GM12878 (cell line): ENCODE measurements around the gene NUTM1. TPM values are rescaled to one million over a fixed set of nuclear protein-coding genes. Genes with fewer than 3 reads are reported as not detected.

Experiments used
- CHD1 ChIP-seq: IDR thresholded peaks from 2 replicates; pipeline ENCODE4 v1.6.1; 2012; ENCODE audit warnings: low read depth, low read length, improper control_type of control experiment
- EED ChIP-seq: sonication (generic); IDR thresholded peaks from 2 replicates; pipeline ENCODE4 v1.6.1; 2016; ENCODE audit warnings: antibody characterized with exemption, low read depth
- JUNB ChIP-seq: IDR thresholded peaks from 2 replicates; pipeline ENCODE4 v1.6.1; 2016; ENCODE audit warnings: antibody characterized with exemption, mild to moderate bottlenecking
- JUND ChIP-seq: IDR thresholded peaks from 2 replicates; pipeline ENCODE4 v1.6.1; 2012; ENCODE audit warnings: low read depth, mild to moderate bottlenecking, low read length, improper control_type of control experiment, moderate library complexity
- NR2C1 ChIP-seq: fragments of 450-650 bp; IDR thresholded peaks from 2 replicates; pipeline ENCODE4 v1.6.1; 2017; ENCODE audit warnings: antibody characterized with exemption, mild to moderate bottlenecking, moderate library complexity
- NR2C2 ChIP-seq: IDR thresholded peaks from 2 replicates; pipeline ENCODE4 v1.6.1; 2011; ENCODE audit warnings: borderline replicate concordance, low read depth; ENCODE audit not compliant: control insufficient read depth, insufficient read length
- POU2F2 ChIP-seq: IDR thresholded peaks from 3 replicates; pipeline ENCODE4 v1.6.1; 2011; ENCODE audit warnings: low read depth, mild to moderate bottlenecking, low read length, borderline replicate concordance
- SREBF1 ChIP-seq: IDR thresholded peaks from 2 replicates; pipeline ENCODE4 v1.6.1; 2012; ENCODE audit warnings: mild to moderate bottlenecking, low read length
- SREBF2 ChIP-seq: IDR thresholded peaks from 2 replicates; pipeline ENCODE4 v1.6.1; 2012; ENCODE audit warnings: mild to moderate bottlenecking, low read length
- TAF1 ChIP-seq: IDR thresholded peaks from 2 replicates; pipeline ENCODE4 v1.6.1; 2011; ENCODE audit warnings: mild to moderate bottlenecking, low read depth, low read length, borderline replicate concordance
- YY1 ChIP-seq: IDR thresholded peaks from 2 replicates; pipeline ENCODE4 v1.6.1; 2011; ENCODE audit warnings: low read depth, mild to moderate bottlenecking, low read length
- ZNF622 ChIP-seq: fragments of 450-650 bp; IDR thresholded peaks from 2 replicates; pipeline ENCODE4 v1.6.1; 2017; ENCODE audit warnings: mild to moderate bottlenecking, inconsistent platforms
- polyA plus RNA-seq, 11 experiments: library from polyadenylated mRNA; depleted of rRNA in 4 of 11; unstranded in 6 of 11; stranded (reverse) in 5 of 11; fragments of >200 nt; fragmentation: Nextera tagmentation in 4 of 11; fragmentation: Illumina TruSeq in 1 of 11; extraction: Ambion mirVana in 4 of 11; extraction: Trizol in 1 of 11; gene quantifications; 1 replicate in 1 of 11; 2 replicates in 10 of 11; pipeline versions ENCODE4 v1.2.1 to v1.2.3, GENCODE V29; 2011 to 2016; ENCODE audit warnings: inconsistent platforms in 2 of 11, missing spikeins in 2 of 11, low read depth in 1 of 11
- total RNA-seq, 4 experiments: library from RNA; depleted of rRNA in 3 of 4; stranded (reverse); fragments of >200 nt in 3 of 4; fragmentation: Illumina TruSeq in 1 of 4; extraction: Trizol in 1 of 4; gene quantifications; 2 replicates each; pipeline versions ENCODE4 v1.2.1 to v1.2.3, GENCODE V29; 2013 to 2021
- TF ChIP-seq, protein P1 (sequence below): fragments of 450-650 bp; formaldehyde crosslinking; IDR thresholded peaks from 2 replicates; pipeline ENCODE4 v1.4.0; 2020; ENCODE audit warnings: mild to moderate bottlenecking, moderate library complexity
- TF ChIP-seq, protein P2 (sequence below): fragments of 450-650 bp; IDR thresholded peaks from 2 replicates; pipeline ENCODE4 v1.6.1; 2018; ENCODE audit warnings: mild to moderate bottlenecking, low read depth, moderate library complexity; ENCODE audit not compliant: partially characterized antibody
- TF ChIP-seq, protein P3 (sequence below): IDR thresholded peaks from 2 replicates; pipeline ENCODE4 v1.6.1; 2012; ENCODE audit warnings: low read length, inconsistent platforms
- TF ChIP-seq, protein P4 (sequence below): IDR thresholded peaks from 2 replicates; pipeline ENCODE4 v1.6.1; 2012; ENCODE audit warnings: low read depth, low read length, improper control_type of control experiment
- TF ChIP-seq, protein P5 (sequence below): IDR thresholded peaks from 2 replicates; pipeline ENCODE4 v1.6.1; 2012; ENCODE audit warnings: low read depth, low read length, improper control_type of control experiment
- TF ChIP-seq, protein P6 (sequence below): fragments of 150-350 bp; IDR thresholded peaks from 2 replicates; pipeline ENCODE4 v1.6.1; 2014; ENCODE audit warnings: mild to moderate bottlenecking, low read depth, low read length

Gene NUTM1
- total and polyA plus RNA-seq, 10 of the 15 experiments (the other 5 are each of a cell fraction or from before 2014, with no cell fraction given) = under 0.01 to 0.05 TPM; not detected in 8

DNA sequence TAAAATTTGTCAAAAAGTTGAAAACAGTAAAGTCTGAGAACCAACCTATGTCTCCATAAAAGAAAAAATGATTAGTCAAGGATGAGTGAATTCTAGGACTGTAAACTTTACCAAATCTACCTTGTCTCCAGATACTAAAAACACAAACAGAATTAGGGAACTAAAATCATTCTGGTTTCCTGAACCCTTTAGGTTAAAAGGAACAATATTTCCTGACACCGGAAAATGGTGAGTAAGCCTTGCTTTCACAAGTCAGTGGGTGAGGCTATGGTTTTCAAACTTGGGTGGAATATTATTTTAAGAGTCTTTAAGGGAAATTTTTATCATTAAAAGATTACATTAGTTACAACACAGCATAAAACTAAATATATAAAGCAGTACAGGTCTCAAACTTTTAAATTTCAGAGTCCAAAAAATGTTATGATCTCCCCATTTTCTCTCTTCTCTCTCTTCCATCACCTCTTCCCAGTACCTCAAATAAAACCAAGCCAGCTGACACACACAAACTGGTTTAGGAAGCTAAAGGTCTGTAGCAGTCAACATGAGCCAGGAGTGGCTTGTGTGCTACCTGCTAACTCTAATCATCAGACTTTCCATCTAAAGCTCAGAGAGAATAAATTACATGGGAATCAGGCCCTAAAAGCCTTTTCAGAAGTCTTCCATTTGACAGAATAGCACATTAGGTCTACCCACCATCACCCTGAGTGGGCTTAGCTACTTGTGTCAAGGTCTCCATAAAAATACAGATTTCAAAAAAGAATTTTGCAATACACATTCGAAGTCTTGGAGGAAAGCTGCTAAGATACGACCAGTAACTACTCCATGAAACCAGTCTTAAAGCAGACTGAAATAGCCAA lies 7.7 kb upstream of the NUTM1 start (continued):
- TF ChIP-seq SREBF1 = no peak
- TF ChIP-seq SREBF2 = no peak
- TF ChIP-seq, protein P1, sequence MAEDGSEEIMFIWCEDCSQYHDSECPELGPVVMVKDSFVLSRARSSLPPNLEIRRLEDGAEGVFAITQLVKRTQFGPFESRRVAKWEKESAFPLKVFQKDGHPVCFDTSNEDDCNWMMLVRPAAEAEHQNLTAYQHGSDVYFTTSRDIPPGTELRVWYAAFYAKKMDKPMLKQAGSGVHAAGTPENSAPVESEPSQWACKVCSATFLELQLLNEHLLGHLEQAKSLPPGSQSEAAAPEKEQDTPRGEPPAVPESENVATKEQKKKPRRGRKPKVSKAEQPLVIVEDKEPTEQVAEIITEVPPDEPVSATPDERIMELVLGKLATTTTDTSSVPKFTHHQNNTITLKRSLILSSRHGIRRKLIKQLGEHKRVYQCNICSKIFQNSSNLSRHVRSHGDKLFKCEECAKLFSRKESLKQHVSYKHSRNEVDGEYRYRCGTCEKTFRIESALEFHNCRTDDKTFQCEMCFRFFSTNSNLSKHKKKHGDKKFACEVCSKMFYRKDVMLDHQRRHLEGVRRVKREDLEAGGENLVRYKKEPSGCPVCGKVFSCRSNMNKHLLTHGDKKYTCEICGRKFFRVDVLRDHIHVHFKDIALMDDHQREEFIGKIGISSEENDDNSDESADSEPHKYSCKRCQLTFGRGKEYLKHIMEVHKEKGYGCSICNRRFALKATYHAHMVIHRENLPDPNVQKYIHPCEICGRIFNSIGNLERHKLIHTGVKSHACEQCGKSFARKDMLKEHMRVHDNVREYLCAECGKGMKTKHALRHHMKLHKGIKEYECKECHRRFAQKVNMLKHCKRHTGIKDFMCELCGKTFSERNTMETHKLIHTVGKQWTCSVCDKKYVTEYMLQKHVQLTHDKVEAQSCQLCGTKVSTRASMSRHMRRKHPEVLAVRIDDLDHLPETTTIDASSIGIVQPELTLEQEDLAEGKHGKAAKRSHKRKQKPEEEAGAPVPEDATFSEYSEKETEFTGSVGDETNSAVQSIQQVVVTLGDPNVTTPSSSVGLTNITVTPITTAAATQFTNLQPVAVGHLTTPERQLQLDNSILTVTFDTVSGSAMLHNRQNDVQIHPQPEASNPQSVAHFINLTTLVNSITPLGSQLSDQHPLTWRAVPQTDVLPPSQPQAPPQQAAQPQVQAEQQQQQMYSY (CRISPR knock-in tag) = no peak
- TF ChIP-seq EED = 0 out of 2 replicates have a peak, but pooled peaks have one; percentile 43
- TF ChIP-seq, protein P2, sequence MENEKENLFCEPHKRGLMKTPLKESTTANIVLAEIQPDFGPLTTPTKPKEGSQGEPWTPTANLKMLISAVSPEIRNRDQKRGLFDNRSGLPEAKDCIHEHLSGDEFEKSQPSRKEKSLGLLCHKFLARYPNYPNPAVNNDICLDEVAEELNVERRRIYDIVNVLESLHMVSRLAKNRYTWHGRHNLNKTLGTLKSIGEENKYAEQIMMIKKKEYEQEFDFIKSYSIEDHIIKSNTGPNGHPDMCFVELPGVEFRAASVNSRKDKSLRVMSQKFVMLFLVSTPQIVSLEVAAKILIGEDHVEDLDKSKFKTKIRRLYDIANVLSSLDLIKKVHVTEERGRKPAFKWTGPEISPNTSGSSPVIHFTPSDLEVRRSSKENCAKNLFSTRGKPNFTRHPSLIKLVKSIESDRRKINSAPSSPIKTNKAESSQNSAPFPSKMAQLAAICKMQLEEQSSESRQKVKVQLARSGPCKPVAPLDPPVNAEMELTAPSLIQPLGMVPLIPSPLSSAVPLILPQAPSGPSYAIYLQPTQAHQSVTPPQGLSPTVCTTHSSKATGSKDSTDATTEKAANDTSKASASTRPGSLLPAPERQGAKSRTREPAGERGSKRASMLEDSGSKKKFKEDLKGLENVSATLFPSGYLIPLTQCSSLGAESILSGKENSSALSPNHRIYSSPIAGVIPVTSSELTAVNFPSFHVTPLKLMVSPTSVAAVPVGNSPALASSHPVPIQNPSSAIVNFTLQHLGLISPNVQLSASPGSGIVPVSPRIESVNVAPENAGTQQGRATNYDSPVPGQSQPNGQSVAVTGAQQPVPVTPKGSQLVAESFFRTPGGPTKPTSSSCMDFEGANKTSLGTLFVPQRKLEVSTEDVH = no peak
- TF ChIP-seq, protein P3, sequence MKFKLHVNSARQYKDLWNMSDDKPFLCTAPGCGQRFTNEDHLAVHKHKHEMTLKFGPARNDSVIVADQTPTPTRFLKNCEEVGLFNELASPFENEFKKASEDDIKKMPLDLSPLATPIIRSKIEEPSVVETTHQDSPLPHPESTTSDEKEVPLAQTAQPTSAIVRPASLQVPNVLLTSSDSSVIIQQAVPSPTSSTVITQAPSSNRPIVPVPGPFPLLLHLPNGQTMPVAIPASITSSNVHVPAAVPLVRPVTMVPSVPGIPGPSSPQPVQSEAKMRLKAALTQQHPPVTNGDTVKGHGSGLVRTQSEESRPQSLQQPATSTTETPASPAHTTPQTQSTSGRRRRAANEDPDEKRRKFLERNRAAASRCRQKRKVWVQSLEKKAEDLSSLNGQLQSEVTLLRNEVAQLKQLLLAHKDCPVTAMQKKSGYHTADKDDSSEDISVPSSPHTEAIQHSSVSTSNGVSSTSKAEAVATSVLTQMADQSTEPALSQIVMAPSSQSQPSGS = peak; percentile 74
- TF ChIP-seq, protein P4, sequence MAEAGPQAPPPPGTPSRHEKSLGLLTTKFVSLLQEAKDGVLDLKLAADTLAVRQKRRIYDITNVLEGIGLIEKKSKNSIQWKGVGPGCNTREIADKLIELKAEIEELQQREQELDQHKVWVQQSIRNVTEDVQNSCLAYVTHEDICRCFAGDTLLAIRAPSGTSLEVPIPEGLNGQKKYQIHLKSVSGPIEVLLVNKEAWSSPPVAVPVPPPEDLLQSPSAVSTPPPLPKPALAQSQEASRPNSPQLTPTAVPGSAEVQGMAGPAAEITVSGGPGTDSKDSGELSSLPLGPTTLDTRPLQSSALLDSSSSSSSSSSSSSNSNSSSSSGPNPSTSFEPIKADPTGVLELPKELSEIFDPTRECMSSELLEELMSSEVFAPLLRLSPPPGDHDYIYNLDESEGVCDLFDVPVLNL = no peak
- no peak for TF ChIP-seq ZNF622
- TF ChIP-seq CHD1 = no peak
- TF ChIP-seq YY1 = no peak
- TF ChIP-seq, protein P5, sequence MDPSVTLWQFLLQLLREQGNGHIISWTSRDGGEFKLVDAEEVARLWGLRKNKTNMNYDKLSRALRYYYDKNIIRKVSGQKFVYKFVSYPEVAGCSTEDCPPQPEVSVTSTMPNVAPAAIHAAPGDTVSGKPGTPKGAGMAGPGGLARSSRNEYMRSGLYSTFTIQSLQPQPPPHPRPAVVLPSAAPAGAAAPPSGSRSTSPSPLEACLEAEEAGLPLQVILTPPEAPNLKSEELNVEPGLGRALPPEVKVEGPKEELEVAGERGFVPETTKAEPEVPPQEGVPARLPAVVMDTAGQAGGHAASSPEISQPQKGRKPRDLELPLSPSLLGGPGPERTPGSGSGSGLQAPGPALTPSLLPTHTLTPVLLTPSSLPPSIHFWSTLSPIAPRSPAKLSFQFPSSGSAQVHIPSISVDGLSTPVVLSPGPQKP = peak; percentile 17; the same call in 1 of the 2 replicates
- no peak for TF ChIP-seq TAF1
- no peak for TF ChIP-seq NR2C1
- TF ChIP-seq, protein P6, sequence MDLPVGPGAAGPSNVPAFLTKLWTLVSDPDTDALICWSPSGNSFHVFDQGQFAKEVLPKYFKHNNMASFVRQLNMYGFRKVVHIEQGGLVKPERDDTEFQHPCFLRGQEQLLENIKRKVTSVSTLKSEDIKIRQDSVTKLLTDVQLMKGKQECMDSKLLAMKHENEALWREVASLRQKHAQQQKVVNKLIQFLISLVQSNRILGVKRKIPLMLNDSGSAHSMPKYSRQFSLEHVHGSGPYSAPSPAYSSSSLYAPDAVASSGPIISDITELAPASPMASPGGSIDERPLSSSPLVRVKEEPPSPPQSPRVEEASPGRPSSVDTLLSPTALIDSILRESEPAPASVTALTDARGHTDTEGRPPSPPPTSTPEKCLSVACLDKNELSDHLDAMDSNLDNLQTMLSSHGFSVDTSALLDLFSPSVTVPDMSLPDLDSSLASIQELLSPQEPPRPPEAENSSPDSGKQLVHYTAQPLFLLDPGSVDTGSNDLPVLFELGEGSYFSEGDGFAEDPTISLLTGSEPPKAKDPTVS = no peak
- peak; percentile 59 for TF ChIP-seq JUNB
- TF ChIP-seq NR2C2 = no peak
- no peak for TF ChIP-seq POU2F2
- no peak for TF ChIP-seq JUND
